Spleen (tissue), 7 donors: ENCODE data around the gene PPDPF.

Experiments
- CTCF ChIP-seq, 11 experiments: fragments of 200-600 bp in 7 of 11; fragments of 450-650 bp in 4 of 11; sonication (generic) in 4 of 11; IDR thresholded peaks in 8 of 11; conservative IDR thresholded peaks in 3 of 11; 1 replicate in 7 of 11; 2 replicates in 4 of 11; pipeline versions ENCODE4 v1.4.0 to v1.8.0; 2016 to 2021; ENCODE audit warnings: antibody characterized with exemption in 11 of 11, inconsistent platforms in 4 of 11, mild to moderate bottlenecking in 1 of 11
- POLR2A ChIP-seq, 3 donors: fragments of 450-650 bp; IDR thresholded peaks; one replicate each; pipeline ENCODE4 v1.5.1; 2017; ENCODE audit warnings: antibody characterized with exemption in 3 of 3, mild to moderate bottlenecking in 1 of 3
- donor health status: DM: no; HTN: no; CAD: no; lungs with moderate emphysema.
- donor health status: DM: no; HTN: no; CAD: no.
- donor health status: DM: no; HTN: no; CAD: no.

- no peak for TF ChIP-seq CTCF (IDR thresholded peaks at IDR 0.05 in 8 of 11, conservative IDR thresholded peaks at IDR 0.05 in 3 of 11)
- no peak for TF ChIP-seq POLR2A (IDR thresholded peaks at IDR 0.05)
Measured at GRCh38 chr20:63551068-63551467, 30.5 kb downstream of the PPDPF start.
